ENCODE measurements around the gene PSMC4.

Gene PSMC4

GRCh38 chr19:39970675-39971379 lies at the start of gene PSMC4:
Gene PSMC4, plus strand, starts transcription at chr19:39971165. Its CDS starts 38 bp downstream, at chr19:39971203.
- H3K4me3 ChIP-seq (replicated peaks; ENCODE audit: low read depth, low read length), result peak within 1 kb of the TSS; percentile 95
- TF ChIP-seq CTCF (IDR thresholded peaks at IDR 0.05; ENCODE audit: low read depth, low read length, missing control alignments), result peak; percentile 72
- DNase-seq (ENCODE audit: extremely low read depth, low read depth), result peak; percentile 98

GRCh38 chr19:39923862-39924261 lies 47.1 kb upstream of the PSMC4 start:
- TF ChIP-seq CTCF (IDR thresholded peaks at IDR 0.05; ENCODE audit: low read depth, low read length, missing control alignments), result no peak
- no peak for DNase-seq (ENCODE audit: extremely low read depth, low read depth)
- no peak overlapping the region for H3K4me3 ChIP-seq (replicated peaks; ENCODE audit: low read depth, low read length)

- no peak for TF ChIP-seq CTCF (IDR thresholded peaks at IDR 0.05; ENCODE audit: low read depth, low read length, missing control alignments)
- no peak overlapping the region for H3K4me3 ChIP-seq (replicated peaks; ENCODE audit: low read depth, low read length)
Observed at GRCh38 chr19:39924389-39924788, 46.6 kb upstream of the PSMC4 start.

GRCh38 chr19:39924952-39925351 lies 46.0 kb upstream of the PSMC4 start:
- TF ChIP-seq CTCF (IDR thresholded peaks at IDR 0.05; ENCODE audit: low read depth, low read length, missing control alignments), result no peak
- H3K4me3 ChIP-seq (replicated peaks; ENCODE audit: low read depth, low read length), result no peak overlapping the region
- DNase-seq (ENCODE audit: extremely low read depth, low read depth), result no peak

More at GRCh38 chr19:39924389-39924788, 46.6 kb upstream of the PSMC4 start:
- DNase-seq (ENCODE audit: extremely low read depth, low read depth), result no peak

- H3K4me3 ChIP-seq (replicated peaks; ENCODE audit: low read depth, low read length), result no peak overlapping the region
- no peak for TF ChIP-seq CTCF (IDR thresholded peaks at IDR 0.05; ENCODE audit: low read depth, low read length, missing control alignments)
- no peak for DNase-seq (ENCODE audit: extremely low read depth, low read depth)
Observed at GRCh38 chr19:39926170-39926760, 44.7 kb upstream of the PSMC4 start.

GRCh38 chr19:39927076-39927475 lies 43.9 kb upstream of the PSMC4 start:
- H3K4me3 ChIP-seq (replicated peaks; ENCODE audit: low read depth, low read length), result no peak overlapping the region
- TF ChIP-seq CTCF (IDR thresholded peaks at IDR 0.05; ENCODE audit: low read depth, low read length, missing control alignments), result no peak
- no peak for DNase-seq (ENCODE audit: extremely low read depth, low read depth)

Measured in HFF-Myc (cell line).